Spleen (tissue), 7 donors: ENCODE results near the gene SLC6A7.

Experiments used
- POLR2A ChIP-seq, 3 donors: fragments of 450-650 bp; IDR thresholded peaks; one replicate each; pipeline ENCODE4 v1.5.1; 2017; ENCODE audit warnings: antibody characterized with exemption in 3 of 3, mild to moderate bottlenecking in 1 of 3
- TF ChIP-seq, protein P1 (sequence below), 11 experiments: fragments of 200-600 bp in 7 of 11; fragments of 450-650 bp in 4 of 11; sonication (generic) in 4 of 11; IDR thresholded peaks in 8 of 11; conservative IDR thresholded peaks in 3 of 11; 1 replicate in 7 of 11; 2 replicates in 4 of 11; pipeline versions ENCODE4 v1.4.0 to v1.8.0; 2016 to 2021; ENCODE audit warnings: antibody characterized with exemption in 11 of 11, inconsistent platforms in 4 of 11, mild to moderate bottlenecking in 1 of 11
- donor health status: DM: no; HTN: no; CAD: no; lungs with moderate emphysema.
- donor health status: DM: no; HTN: no; CAD: no.
- donor health status: DM: no; HTN: no; CAD: no.

- no peak for TF ChIP-seq POLR2A (IDR thresholded peaks at IDR 0.05)
- TF ChIP-seq, protein P1, sequence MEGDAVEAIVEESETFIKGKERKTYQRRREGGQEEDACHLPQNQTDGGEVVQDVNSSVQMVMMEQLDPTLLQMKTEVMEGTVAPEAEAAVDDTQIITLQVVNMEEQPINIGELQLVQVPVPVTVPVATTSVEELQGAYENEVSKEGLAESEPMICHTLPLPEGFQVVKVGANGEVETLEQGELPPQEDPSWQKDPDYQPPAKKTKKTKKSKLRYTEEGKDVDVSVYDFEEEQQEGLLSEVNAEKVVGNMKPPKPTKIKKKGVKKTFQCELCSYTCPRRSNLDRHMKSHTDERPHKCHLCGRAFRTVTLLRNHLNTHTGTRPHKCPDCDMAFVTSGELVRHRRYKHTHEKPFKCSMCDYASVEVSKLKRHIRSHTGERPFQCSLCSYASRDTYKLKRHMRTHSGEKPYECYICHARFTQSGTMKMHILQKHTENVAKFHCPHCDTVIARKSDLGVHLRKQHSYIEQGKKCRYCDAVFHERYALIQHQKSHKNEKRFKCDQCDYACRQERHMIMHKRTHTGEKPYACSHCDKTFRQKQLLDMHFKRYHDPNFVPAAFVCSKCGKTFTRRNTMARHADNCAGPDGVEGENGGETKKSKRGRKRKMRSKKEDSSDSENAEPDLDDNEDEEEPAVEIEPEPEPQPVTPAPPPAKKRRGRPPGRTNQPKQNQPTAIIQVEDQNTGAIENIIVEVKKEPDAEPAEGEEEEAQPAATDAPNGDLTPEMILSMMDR (IDR thresholded peaks at IDR 0.05 in 8 of 11, conservative IDR thresholded peaks at IDR 0.05 in 3 of 11), result no peak
These were observed 5.9 kb upstream of the SLC6A7 start for GRCh38 chr5:150184006-150184405.
